Measurements from ENCODE around the gene PXT1.

PXT1 gene

GRCh38 chr6:36343109-36343680, 99.5 kb downstream of the PXT1 start:
- no peak for DNase-seq

GRCh38 chr6:36340618-36341454, 101.8 kb downstream of the PXT1 start:
- peak; percentile 74 to 75 for DNase-seq
